M059J (cell line): ENCODE measurements around the gene DYNC1H1. TPM values are rescaled to one million over a fixed set of nuclear protein-coding genes. Genes with fewer than 3 reads are reported as not detected.

Source experiments
- DNase-seq: peaks from one replicate; pipeline ENCODE4 v3.0.0-alpha.2; 2012; ENCODE audit warnings: low read depth
- total RNA-seq: library from RNA; depleted of rRNA; stranded (reverse); fragments of >200 nt; shearing (Covaris generic); gene quantifications from 2 replicates; pipeline ENCODE4 v1.2.3, GENCODE V29; 2014

The DYNC1H1 gene
- total RNA-seq, 1 experiment from 2014 or later: 257 TPM

- DNase-seq: no peak
Measured at GRCh38 chr14:101992708-101993107, 28.3 kb downstream of the DYNC1H1 start.

- DNase-seq: no peak
Measured at GRCh38 chr14:101997429-101998336, 33.3 kb downstream of the DYNC1H1 start.

- DNase-seq: no peak
Measured at GRCh38 chr14:102000902-102001301, 36.5 kb downstream of the DYNC1H1 start.

GRCh38 chr14:102005336-102005735 lies 41.0 kb downstream of the DYNC1H1 start:
- no peak for DNase-seq

GRCh38 chr14:102007916-102008418 lies 43.6 kb downstream of the DYNC1H1 start:
- DNase-seq: no peak

GRCh38 chr14:102008891-102009290 lies 44.5 kb downstream of the DYNC1H1 start:
- DNase-seq: no peak

GRCh38 chr14:102011631-102012030 lies 47.3 kb downstream of the DYNC1H1 start:
- no peak for DNase-seq

GRCh38 chr14:102012336-102012735 lies 48.0 kb downstream of the DYNC1H1 start:
- DNase-seq: no peak

- no peak for DNase-seq
Measured at GRCh38 chr14:102013669-102014200, 49.4 kb downstream of the DYNC1H1 start.

- DNase-seq: no peak
Measured at GRCh38 chr14:102015045-102015685, 50.8 kb downstream of the DYNC1H1 start.

- DNase-seq: no peak
Measured at GRCh38 chr14:102015771-102016170, 51.4 kb downstream of the DYNC1H1 start.

GRCh38 chr14:102016420-102017090 lies 52.2 kb downstream of the DYNC1H1 start:
- DNase-seq: no peak

GRCh38 chr14:102018251-102018650 lies 53.9 kb downstream of the DYNC1H1 start:
- DNase-seq: no peak

- DNase-seq: no peak
Measured at GRCh38 chr14:102019006-102019540, 54.7 kb downstream of the DYNC1H1 start.

- DNase-seq: peak; percentile 89
Measured at GRCh38 chr14:102020058-102020971, 55.9 kb downstream of the DYNC1H1 start.

GRCh38 chr14:102026934-102027333 lies 62.6 kb downstream of the DYNC1H1 start:
- DNase-seq: no peak

GRCh38 chr14:102027951-102028350 lies 63.6 kb downstream of the DYNC1H1 start:
- DNase-seq: no peak

- peak; percentile 55 for DNase-seq
Measured at GRCh38 chr14:102028733-102029132, 64.4 kb downstream of the DYNC1H1 start.

- DNase-seq: peak; percentile 4
Measured at GRCh38 chr14:102029956-102030355, 65.6 kb downstream of the DYNC1H1 start.

- DNase-seq: no peak
Measured at GRCh38 chr14:102033241-102033640, 68.9 kb downstream of the DYNC1H1 start.

GRCh38 chr14:102034301-102034700 lies 69.9 kb downstream of the DYNC1H1 start:
- no peak for DNase-seq
